ENCODE results near the gene AFAP1.

DNA sequence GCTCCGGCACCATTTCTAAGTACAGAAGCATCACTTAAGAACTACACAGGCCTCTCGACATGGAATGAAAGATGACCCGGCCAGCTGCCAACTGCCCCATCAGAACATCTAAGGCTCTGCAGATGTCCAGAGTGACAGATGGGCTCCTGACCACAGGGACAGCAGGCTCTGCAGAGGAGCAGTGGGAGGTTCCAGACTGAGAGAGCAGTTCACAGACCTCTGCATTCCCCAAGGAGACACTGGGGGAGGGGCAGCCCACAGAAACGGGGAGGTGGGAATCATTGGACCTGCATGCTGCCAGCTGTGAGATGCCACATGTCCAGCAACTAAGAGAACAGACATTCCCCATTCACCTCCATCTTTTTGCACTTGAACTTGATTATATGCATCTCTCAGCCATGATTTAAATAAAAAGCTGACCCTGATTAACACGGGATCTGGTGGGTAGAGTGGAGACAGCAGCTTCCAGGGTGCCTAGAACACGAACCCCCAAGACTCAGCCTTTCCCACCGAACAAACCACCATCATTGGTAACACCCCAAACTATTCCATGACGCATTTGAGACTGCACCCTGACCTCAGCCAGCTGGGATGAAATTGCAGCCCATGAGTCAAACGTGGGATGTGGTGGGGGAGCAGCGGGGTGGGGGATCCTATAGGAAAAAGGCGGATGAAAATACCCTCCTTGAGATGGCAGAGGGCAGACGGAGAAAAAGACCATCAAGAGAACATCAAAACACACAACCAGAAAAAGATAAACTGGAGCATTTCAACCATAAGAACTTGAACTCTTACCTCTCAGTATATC, 47.2 kb downstream of the AFAP1 start:
- TF ChIP-seq YY1 (IDR thresholded peaks at IDR 0.05; ENCODE audit: insufficient read depth, insufficient read length) = no peak
- no peak for TF ChIP-seq SUZ12 (IDR thresholded peaks at IDR 0.05; ENCODE audit: extremely low read depth, insufficient read depth, insufficient read length)
- TF ChIP-seq ZNF274 (IDR thresholded peaks at IDR 0.05; ENCODE audit: low read depth, low read length) = no peak
